Right renal pelvis (tissue), 4 donors: ENCODE results near the gene IMPDH1. TPM values are rescaled to one million over a fixed set of nuclear protein-coding genes. Genes with fewer than 3 reads are reported as not detected.

Experiments used
- DNase-seq, 4 donors: peaks; one replicate each; pipeline ENCODE4 v3.0.0-alpha.2; 2013; ENCODE audit warnings: low read depth in 4 of 4, low spot score in 3 of 4, missing footprints in 1 of 4
- polyA plus RNA-seq, 4 donors: library from polyadenylated mRNA; unstranded; fragments of 120-200 nt; gene quantifications; one replicate each; pipeline ENCODE4 v1.2.1, GENCODE V29; 2013; ENCODE audit not compliant: insufficient read length in 4 of 4

Gene IMPDH1
- polyA plus RNA-seq, 4 donors: 25.5 to 31.5 (median 28.1) TPM

DNA sequence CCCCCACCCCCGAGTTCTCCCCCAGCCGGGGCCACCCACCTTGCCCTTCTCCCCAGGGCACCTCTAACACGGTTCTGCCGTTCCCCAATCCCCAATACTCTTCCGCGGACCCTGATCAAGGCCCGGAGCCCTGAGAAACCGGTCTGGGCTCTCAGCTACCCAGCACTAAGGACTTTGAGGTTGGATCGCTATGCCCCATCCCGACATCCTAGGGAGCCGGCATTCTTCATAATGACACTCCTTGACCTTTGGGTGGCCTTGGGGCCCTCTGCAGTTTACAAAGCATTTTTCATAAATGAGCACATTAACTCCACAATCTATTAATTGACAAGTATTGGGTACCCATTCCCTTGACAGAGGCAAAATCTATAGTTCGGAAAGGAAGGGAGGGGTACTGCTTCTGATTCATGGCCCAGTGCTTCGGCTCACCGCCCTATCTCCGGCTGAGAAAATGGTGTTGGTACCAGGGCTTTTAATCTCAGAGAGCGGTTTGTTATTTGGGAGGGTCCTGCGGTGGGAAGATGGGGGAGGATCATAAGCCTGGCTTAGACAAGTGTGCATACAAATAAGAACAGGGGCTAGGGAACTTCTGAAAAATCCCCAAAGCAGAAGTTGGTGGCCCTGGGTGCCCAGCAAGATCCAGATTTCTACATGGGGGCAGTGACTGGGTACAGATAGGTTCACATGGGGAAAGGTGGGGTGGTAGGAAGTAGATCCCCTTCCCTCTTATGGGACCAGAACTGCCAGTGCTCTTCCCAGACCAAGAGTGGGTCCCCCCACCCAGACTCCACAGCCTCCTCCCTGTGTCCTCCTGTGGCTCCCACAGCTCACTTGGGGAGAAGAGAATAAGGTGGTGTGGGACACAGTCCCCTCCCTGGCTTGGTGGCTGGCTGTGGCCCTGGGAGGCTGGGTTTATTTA is 3.2 kb downstream of the IMPDH1 start:
- no peak for DNase-seq

- no peak for DNase-seq
Observed at GRCh38 chr7:128405471-128406313, 4.1 kb downstream of the IMPDH1 start.

- DNase-seq: no peak
Observed at GRCh38 chr7:128404886-128405470, 4.8 kb downstream of the IMPDH1 start.

- no peak for DNase-seq
Observed at GRCh38 chr7:128404143-128404681, 5.6 kb downstream of the IMPDH1 start.

DNA sequence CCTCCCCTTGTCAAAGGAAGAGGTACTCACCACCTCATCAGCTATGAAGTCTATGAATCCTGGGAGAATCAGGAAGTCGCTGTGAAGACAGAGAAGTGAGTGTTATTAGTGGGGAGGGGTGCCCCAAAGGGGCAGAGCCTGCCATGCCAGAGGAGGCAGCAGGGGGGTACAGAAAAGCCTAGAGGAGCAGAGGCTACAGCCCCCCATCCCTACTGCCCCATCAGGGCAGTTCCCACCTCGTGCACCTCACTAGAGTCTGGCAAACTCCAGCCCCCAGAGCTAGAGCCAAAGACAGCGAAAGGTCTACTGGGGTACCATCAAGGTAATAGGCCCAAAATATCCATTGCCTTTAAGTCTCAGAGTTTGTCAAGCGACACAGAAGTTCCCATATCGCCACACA is 6.1 kb downstream of the IMPDH1 start:
- DNase-seq: no peak

DNA sequence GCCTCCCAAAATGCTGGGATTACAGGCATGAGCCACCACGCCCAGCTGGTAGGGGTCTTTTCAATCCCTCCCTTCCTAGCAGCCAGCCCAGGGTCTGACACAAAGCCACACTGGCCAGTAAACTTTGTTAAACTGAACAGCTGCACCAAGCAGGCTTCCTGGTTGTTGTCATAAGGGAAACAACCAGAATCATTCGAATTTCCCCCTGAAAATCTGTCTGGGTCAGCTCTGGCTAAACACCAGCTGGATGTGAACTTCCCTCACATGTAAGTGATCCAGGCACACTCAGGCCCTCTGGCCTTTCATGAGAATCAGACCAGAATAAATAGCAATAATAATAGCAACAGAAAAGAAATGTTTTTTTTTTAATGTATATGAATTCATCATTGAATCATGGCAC is 7.4 kb downstream of the IMPDH1 start:
- DNase-seq: no peak

DNA sequence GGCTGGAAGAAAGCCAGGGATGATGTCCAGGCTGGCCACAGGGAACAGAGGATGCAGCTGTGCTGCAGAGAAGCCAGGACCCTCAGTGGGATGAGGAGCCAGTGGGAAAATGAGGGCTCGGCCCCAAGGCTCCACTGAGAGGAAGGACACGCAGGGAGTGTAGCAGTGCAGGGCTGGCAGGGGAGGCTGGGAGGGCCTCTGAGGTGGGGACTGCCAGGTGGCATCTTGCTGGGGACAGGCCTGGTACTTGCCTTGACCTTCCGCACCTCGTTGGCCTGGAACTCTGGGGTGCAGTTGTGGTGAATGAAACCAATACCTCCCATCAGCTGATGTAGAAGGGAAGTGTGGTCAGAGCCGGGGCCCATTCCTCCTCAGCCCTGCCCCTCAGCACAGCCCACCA is 9.2 kb downstream of the IMPDH1 start:
- no peak for DNase-seq

DNA sequence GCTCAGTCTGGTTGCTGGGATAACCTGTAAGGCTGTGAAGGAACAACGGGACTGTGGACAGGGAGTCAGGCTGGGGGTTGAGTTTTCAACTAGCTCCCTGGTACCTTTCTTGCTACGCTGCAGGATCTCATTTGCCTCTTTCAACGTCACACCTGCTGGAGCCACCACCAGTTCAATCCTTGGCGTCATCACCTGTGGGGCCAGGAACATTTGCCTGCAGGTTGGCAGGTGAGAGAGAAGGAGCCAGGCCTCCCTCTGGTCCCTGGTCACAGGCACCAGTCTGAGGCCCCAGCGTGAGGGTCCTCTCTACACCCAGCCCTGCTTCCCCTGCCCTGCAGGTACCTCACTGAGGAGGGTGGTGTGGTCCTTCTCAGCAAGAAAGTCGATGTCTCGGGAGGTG is 9.8 kb downstream of the IMPDH1 start:
- no peak for DNase-seq

DNA sequence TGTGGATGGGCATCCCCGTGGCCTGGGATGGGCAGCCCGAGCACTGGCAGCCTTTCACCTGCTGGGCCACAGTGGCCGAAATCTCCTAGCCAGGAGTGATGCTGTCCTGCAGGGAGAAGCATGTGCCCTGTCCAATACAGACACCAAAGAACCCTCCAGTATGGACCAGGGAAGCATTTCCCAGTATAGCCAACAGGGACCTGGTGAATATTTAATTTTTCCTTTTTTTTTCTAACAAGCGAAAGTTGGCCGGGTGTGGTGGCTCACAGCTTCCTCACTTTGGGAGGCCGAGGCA is 11.0 kb downstream of the IMPDH1 start:
- no peak for DNase-seq

DNA sequence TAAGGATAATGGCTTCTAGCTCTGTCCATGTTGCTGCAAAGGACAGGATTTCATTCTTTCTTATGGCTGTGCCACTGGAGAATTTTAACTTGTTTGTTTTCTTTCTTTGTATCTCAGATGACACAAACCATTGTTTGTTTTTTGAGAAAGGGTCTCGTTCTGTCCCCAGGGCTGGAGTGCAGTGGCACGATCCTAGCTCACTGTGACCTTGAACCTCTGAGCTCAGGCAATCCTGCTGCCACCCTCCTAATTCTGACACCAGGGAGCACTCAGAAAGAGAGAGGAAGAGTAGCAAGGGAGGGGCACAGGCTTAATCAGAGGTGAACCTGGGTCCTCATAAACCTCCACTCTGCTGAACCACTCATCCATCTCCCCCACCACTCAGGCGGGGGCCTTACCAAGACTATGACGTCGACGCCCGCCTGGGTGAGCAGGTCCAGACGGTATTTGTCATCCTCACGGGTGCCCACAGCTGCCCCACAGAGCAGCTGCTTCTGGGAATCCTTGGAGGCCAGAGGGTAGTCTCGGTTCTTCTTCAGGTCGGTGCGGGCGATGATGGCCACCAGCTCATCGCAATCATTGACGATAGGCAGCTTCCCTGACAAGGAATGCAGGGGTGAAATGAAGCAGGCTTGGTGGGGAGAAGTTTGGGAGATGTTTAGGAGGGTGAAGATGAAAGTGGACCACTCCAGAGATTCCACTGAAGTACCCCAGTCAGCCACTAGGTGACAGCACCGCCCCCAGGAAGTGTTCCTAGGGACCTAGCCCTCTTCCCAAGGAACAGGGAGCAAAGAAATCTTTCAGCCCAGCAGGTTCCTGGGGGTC is 11.6 kb downstream of the IMPDH1 start:
- no peak for DNase-seq

DNA sequence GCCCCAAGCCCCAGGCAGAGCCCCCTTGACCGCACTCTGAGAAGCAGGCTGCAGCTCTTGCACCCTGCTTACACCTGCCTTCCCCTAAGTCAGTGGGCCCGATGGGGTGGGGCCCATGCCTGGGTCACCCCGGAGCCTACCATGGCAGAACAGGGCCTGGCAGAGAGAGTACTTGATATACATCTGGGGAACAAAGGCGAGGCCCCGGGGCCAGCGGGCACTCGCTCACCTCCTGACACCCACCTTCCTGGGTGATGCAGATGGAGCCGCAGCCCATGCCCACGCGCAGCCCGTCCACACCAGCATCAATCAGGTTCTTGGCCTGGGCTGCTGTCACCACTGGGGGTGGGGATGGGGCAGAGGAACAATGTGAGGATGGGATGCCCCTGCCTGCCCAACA is 13.4 kb downstream of the IMPDH1 start:
- no peak for DNase-seq

DNA sequence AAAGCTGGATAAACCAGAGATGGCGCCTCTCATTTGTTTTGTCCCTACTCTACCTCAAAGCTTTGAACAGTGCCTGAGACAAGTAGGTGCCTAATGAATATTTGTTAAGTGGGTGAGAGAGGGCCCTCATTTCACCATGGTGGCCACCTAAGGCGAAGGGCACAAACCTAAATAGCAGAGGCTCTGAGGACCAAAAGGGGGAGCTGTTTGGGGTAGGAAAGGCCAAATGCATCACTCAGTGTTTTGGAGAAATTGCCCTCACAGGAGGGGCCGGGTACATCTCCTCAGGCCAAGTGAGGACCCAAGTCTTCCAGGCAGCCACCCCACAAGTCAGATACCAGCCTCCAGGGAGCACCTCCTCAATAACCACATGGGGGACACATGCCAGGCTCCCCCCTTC is 14.0 kb downstream of the IMPDH1 start:
- no peak for DNase-seq

GRCh38 chr7:128394904-128395496 is 14.8 kb downstream of the IMPDH1 start:
- DNase-seq: no peak

- DNase-seq: no peak
Observed at GRCh38 chr7:128393526-128394330, 16.1 kb downstream of the IMPDH1 start.

DNA sequence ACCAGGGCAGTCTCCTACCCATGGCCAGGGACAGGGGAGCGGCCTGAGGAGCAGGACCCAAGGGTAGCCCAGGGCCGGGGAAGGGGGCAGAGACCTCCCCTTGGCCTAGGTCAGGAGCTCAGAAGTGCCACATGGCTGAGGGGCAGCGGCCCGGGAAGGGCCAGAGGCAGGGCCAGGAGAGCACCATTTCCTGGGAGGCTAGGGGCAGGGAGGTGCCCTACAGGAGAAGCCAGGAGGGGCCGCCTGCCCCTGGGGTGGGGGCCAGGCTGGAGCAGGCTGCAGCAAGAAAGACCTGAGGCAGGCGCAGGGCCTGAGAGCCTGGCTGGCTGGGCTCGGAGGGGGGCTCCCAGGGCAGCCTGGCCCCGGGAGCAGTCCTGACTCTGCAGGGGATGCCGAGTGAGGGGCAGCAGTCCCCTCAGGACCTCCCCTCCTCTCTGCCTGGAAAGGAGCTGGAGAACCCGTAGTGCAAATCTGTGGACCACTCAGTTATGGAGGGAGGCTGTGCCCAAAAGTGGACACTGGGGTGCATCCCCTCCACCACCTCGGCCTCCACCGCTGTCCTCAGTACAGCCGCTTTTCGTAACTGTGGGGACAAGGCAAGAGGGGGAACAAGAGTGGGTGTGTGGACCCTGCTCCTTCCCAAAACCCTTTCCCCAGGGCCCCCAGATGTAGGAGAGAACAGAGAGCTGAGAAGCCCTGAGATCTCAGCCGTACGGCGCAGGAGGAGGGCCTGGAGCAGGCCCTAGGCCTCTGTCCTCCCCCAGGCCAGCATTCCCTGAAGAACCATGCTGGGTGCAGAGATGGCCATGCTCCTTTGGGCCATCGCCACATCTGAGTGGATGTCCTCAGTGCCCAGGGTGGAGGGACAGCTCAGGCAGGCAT is 17.1 kb downstream of the IMPDH1 start:
- no peak for DNase-seq

GRCh38 chr7:128391805-128392204 is 18.0 kb downstream of the IMPDH1 start:
- no peak for DNase-seq

- no peak for DNase-seq
Observed at GRCh38 chr7:128390871-128391565, 18.8 kb downstream of the IMPDH1 start.
